ENCODE data around the gene RABAC1.

GRCh38 chr19:41957161-41957837, 1.8 kb downstream of the RABAC1 start:
- TF ChIP-seq PPARA (CRISPR knock-in tag; IDR thresholded peaks at IDR 0.05; ENCODE audit: borderline replicate concordance) (no peak), CSRNP3 (CRISPR knock-in tag; IDR thresholded peaks at IDR 0.05) (no peak), RARB (CRISPR knock-in tag; IDR thresholded peaks at IDR 0.05) (no peak), ZNF565 (CRISPR knock-in tag; conservative IDR thresholded peaks at IDR 0.05; ENCODE audit: low read depth) (no peak), ISL1 (CRISPR knock-in tag; IDR thresholded peaks at IDR 0.05) (no peak), CSDC2 (CRISPR knock-in tag; IDR thresholded peaks at IDR 0.05) (no peak), ZC3H10 (CRISPR knock-in tag; IDR thresholded peaks at IDR 0.05) (no peak), BACH2 (CRISPR knock-in tag; IDR thresholded peaks at IDR 0.05; ENCODE audit: borderline replicate concordance) (no peak), GLIS3 (CRISPR knock-in tag; IDR thresholded peaks at IDR 0.05) (no peak)
- TF ChIP-seq, protein P1, sequence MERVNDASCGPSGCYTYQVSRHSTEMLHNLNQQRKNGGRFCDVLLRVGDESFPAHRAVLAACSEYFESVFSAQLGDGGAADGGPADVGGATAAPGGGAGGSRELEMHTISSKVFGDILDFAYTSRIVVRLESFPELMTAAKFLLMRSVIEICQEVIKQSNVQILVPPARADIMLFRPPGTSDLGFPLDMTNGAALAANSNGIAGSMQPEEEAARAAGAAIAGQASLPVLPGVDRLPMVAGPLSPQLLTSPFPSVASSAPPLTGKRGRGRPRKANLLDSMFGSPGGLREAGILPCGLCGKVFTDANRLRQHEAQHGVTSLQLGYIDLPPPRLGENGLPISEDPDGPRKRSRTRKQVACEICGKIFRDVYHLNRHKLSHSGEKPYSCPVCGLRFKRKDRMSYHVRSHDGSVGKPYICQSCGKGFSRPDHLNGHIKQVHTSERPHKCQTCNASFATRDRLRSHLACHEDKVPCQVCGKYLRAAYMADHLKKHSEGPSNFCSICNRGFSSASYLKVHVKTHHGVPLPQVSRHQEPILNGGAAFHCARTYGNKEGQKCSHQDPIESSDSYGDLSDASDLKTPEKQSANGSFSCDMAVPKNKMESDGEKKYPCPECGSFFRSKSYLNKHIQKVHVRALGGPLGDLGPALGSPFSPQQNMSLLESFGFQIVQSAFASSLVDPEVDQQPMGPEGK (CRISPR knock-in tag; IDR thresholded peaks at IDR 0.05; ENCODE audit: borderline replicate concordance) = no peak
- TF ChIP-seq, protein P2, sequence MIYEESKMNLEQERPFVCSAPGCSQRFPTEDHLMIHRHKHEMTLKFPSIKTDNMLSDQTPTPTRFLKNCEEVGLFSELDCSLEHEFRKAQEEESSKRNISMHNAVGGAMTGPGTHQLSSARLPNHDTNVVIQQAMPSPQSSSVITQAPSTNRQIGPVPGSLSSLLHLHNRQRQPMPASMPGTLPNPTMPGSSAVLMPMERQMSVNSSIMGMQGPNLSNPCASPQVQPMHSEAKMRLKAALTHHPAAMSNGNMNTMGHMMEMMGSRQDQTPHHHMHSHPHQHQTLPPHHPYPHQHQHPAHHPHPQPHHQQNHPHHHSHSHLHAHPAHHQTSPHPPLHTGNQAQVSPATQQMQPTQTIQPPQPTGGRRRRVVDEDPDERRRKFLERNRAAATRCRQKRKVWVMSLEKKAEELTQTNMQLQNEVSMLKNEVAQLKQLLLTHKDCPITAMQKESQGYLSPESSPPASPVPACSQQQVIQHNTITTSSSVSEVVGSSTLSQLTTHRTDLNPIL (CRISPR knock-in tag; IDR thresholded peaks at IDR 0.05; ENCODE audit: low read depth) = no peak

Data from SK-N-SH treated with all-trans-retinoic acid at 6 μM for 48 hours (cell line).